Amygdala (tissue), 56 donors: ENCODE measurements around the gene ZC3HAV1.
"Not testable (repeated sequence)": the region's sequence is repeated elsewhere in the genome, so short reads cannot be mapped to it uniquely, and the experiment has no call there.

Source experiments
- DNase-seq, 56 donors: peaks; one replicate each; lab custom pipeline; 2025; lab: John Stamatoyannopoulos, UW

The ZC3HAV1 gene

GRCh38 chr7:139032473-139032872 is 77.0 kb downstream of the ZC3HAV1 start:
- DNase-seq = no peak

- no peak for DNase-seq
These were observed 80.2 kb downstream of the ZC3HAV1 start for GRCh38 chr7:139029353-139029752.

GRCh38 chr7:139026551-139026950 is 83.0 kb downstream of the ZC3HAV1 start:
- DNase-seq = no peak

GRCh38 chr7:139025861-139026260 is 83.7 kb downstream of the ZC3HAV1 start:
- DNase-seq = not testable (repeated sequence)

- no peak for DNase-seq
These were observed 86.4 kb downstream of the ZC3HAV1 start for GRCh38 chr7:139023076-139023475.

- no peak for DNase-seq
These were observed 87.2 kb downstream of the ZC3HAV1 start for GRCh38 chr7:139022286-139022685.

- DNase-seq = no peak
These were observed 90.6 kb downstream of the ZC3HAV1 start for GRCh38 chr7:139018910-139019309.

GRCh38 chr7:139016931-139017511 is 92.5 kb downstream of the ZC3HAV1 start:
- peak in 44 of 56 donors; percentile 2 to 72 (median 22) for DNase-seq

GRCh38 chr7:139011373-139011772 is 98.1 kb downstream of the ZC3HAV1 start:
- no peak for DNase-seq

GRCh38 chr7:139004321-139005090 is 105.0 kb downstream of the ZC3HAV1 start:
- DNase-seq = no peak

GRCh38 chr7:138999414-138999813 is 110.1 kb downstream of the ZC3HAV1 start:
- no peak for DNase-seq
